ENCODE measurements around the gene SCGB1C1.

- TF ChIP-seq CTCF (IDR thresholded peaks at IDR 0.05; ENCODE audit: poor library complexity) (no peak), EZH2phosphoT487 (IDR thresholded peaks at IDR 0.05; ENCODE audit: low read depth, severe bottlenecking, unreplicated experiment) (no peak)
Observed at GRCh38 chr11:208181-208916, 15.5 kb downstream of the SCGB1C1 start.

All from hepatocyte (in vitro differentiated cells).